ENCODE data around the gene PHOSPHO1.
"Not testable (repeated sequence)": the region's sequence is repeated elsewhere in the genome, so short reads cannot be mapped to it uniquely, and the experiment has no call there.

Gene PHOSPHO1

DNA sequence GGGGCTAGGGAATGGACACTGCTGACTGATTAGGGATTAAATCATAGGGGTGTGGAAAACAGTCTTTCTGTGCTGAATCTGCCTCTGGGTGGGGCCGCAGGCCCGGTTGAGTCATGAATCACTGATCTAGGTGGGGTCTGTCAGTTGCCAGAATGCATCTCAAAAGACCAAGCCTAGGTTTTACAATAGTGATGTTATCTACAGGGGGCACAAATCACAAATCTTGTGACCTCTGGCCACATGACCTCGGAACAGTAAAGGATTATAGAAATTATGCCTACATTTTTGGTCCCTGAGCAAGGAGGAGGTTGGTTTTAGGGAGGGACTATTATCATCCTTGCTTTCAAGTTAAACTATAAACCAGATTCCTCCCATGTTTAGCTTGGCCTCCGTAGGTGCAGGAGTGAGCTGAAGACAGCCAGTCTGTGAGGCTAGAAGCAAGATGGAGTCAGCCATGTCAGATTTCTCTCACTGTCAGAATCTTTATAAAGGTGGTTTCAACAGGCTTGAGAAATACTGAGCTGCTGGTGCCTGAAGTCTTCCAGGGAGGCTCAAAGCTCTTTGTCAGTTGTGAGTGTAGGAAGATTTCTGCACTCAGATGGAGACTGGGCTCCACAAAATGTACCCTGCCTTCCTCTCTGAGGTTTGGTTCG, 33.1 kb downstream of the PHOSPHO1 start:
- Histone ChIP-seq H3K4me1 (ENCODE audit: control insufficient read depth, insufficient read depth, low read length) (peaks cover 2% of the 10 kb centered on the region), H3K27me3 (ENCODE audit: control insufficient read depth, insufficient read depth, low read length) (no peaks in the 10 kb centered on the region), H3K9me3 (ENCODE audit: control insufficient read depth, insufficient read depth, low read length) (no peaks in the 10 kb centered on the region), H3K9ac (ENCODE audit: low read depth, low read length) (no peak overlapping the region), H3K36me3 (ENCODE audit: control insufficient read depth, insufficient read depth, low read length) (no peaks in the 10 kb centered on the region), H3K4me3 (ENCODE audit: low read depth, low read length) (no peak overlapping the region)

DNA sequence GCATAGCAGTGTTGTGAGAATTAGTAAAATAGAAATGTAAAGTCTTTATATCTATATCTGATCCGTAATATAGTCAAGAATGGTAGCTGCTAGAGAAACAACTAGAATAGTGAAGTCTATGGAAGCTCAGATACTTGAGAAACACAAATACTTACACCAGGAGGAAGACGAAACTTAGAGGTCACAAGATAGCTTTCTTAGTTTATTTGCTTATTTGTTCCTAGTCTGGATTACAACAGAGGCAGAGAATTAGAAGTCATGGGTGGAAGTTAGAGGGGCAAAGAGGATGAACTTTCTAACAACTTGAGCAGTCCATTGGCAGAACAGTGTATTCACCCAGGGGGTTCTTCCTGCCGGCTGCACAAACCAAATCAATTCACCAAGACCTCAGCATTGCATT, 34.1 kb downstream of the PHOSPHO1 start:
- Histone ChIP-seq H3K36me3 (ENCODE audit: control insufficient read depth, insufficient read depth, low read length) (peaks cover 3% of the 10 kb centered on the region), H3K4me3 (ENCODE audit: low read depth, low read length) (no peak overlapping the region)

DNA sequence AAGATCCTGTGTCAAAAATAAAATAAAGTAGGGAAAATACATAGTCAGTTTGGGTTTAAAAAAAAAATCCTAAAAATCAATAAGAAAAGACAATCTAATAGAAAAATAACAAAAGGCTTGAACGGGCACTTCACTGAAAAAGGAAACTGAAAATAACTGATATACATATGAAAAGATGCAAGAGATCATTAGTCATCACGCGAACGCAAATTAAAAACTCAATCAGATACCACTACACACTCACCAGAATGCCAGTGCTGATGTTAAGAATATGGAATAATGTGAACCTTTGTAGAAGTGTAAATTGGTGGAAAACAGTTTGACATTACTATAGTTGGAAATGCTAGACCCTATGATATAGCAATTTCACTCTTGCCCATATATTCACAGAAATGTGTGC, 34.8 kb downstream of the PHOSPHO1 start:
- Histone ChIP-seq H3K27me3 (ENCODE audit: control insufficient read depth, insufficient read depth, low read length) (no peaks in the 10 kb centered on the region), H3K4me1 (ENCODE audit: control insufficient read depth, insufficient read depth, low read length) (peaks cover 2% of the 10 kb centered on the region), H3K4me3 (ENCODE audit: low read depth, low read length) (no peak overlapping the region), H3K36me3 (ENCODE audit: control insufficient read depth, insufficient read depth, low read length) (peaks cover 3% of the 10 kb centered on the region), H3K9me3 (ENCODE audit: control insufficient read depth, insufficient read depth, low read length) (no peaks in the 10 kb centered on the region), H3K9ac (ENCODE audit: low read depth, low read length) (no peak overlapping the region)

More for the DNA sequence above, 34.1 kb downstream of the PHOSPHO1 start:
- no peaks in the 10 kb centered on the region for H3K9me3 ChIP-seq (ENCODE audit: control insufficient read depth, insufficient read depth, low read length)
- no peak overlapping the region for H3K9ac ChIP-seq (ENCODE audit: low read depth, low read length)
- H3K27me3 ChIP-seq (ENCODE audit: control insufficient read depth, insufficient read depth, low read length) = no peaks in the 10 kb centered on the region
- H3K4me1 ChIP-seq (ENCODE audit: control insufficient read depth, insufficient read depth, low read length) = peaks cover 2% of the 10 kb centered on the region

DNA sequence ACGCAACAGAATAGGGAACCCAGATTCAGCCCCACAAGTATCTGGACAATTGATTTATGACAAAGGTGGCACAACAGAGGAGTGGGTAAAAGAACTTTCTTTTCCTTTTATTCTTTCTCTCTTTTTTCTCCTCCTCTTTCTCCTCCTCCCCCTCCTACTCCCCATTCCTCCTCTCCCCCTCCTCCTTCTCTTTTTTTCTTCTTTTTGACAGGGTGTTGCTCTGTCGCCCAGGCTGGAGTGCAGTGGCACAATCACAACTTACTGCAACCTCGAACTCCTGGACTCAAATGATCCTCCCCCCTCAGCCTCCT, 36.3 kb downstream of the PHOSPHO1 start:
- H3K36me3 ChIP-seq (ENCODE audit: control insufficient read depth, insufficient read depth, low read length) = peaks cover 3% of the 10 kb centered on the region
- H3K9me3 ChIP-seq (ENCODE audit: control insufficient read depth, insufficient read depth, low read length) = no peaks in the 10 kb centered on the region
- H3K4me1 ChIP-seq (ENCODE audit: control insufficient read depth, insufficient read depth, low read length) = peaks cover 2% of the 10 kb centered on the region
- H3K9ac ChIP-seq (ENCODE audit: low read depth, low read length) = no peak overlapping the region
- no peaks in the 10 kb centered on the region for H3K27me3 ChIP-seq (ENCODE audit: control insufficient read depth, insufficient read depth, low read length)
- peak overlapping the region; percentile 93 for H3K4me3 ChIP-seq (ENCODE audit: low read depth, low read length)

DNA sequence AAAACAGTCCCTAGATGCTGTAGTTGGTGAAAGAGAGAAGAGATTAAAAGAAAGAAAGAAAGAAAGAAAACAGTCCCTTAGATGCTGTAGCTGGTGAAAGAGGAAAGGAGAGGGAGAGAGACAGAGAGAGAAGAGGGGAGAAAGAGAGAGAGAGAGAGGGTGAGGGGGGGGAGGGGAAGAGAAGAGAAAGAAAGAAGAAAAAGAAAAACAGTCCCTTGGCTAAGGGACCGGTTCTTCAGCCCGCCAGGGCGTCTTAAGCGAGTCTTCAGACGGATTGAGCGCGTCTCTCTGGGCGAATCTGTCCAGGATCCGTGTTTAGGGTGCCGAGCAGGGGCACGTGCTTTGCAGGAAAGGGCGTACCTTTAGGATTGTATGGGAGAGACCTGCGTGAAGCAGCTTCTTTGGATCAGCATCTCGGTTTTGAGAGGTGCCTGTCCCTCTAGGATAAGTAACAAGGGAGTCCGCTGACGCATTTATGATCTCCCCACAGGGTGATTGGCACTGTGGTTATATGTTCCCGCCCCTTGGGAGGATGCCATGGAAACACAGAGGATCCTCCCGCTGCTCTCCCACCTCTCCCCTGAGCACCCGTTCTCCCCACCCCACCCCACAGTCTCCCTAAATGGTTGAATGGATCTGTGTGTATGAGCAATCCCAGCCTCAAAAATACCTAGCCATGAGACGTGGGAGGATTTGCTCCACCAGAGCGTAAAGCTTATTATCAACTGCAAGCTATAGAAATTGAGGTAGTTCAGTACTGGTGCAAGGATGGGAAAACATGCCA, 36.9 kb downstream of the PHOSPHO1 start:
- Histone ChIP-seq H3K9ac (ENCODE audit: low read depth, low read length) (no peak overlapping the region), H3K4me1 (ENCODE audit: control insufficient read depth, insufficient read depth, low read length) (peaks cover 2% of the 10 kb centered on the region), H3K36me3 (ENCODE audit: control insufficient read depth, insufficient read depth, low read length) (peaks cover 3% of the 10 kb centered on the region), H3K4me3 (ENCODE audit: low read depth, low read length) (peak overlapping the region; percentile 93), H3K27me3 (ENCODE audit: control insufficient read depth, insufficient read depth, low read length) (no peaks in the 10 kb centered on the region), H3K9me3 (ENCODE audit: control insufficient read depth, insufficient read depth, low read length) (no peaks in the 10 kb centered on the region)

DNA sequence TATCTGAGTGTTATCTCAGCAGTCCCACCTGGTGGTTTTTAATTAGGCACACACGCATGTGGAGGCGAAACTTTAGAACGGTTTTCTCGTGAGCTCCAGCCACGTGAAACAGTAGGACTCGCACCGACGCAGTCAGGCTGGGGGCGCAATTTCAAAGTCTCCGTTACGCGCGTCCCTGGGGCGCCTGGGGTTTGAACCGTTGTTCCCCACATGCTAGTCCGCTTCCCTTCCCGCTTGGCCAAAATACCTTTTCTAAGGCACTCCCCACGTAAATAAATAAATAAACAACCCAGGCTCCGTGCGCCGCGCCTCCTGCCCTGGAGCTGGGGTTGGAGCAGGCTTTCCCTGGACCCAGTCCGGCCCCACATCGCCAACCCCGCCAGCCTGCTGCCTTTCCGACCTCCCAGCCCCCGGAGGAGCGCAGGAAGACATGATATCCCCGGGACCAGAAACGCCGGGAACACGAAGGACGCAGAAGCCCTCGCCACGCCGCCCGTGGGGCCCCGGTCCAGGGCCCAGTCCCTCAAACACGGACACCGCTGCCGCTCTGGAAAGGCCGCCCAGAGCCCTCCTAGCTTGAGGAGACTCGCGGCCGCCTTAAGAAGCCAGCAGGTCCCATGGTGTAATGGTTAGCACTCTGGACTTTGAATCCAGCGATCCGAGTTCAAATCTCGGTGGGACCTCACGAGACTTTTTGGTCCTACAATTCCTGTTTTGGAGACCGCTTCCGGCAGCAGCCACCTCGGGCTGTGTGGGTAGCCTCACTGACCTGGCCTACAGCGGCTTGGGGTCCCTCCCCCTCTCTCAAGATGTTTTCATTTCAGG, 38.5 kb downstream of the PHOSPHO1 start:
- Histone ChIP-seq H3K36me3 (ENCODE audit: control insufficient read depth, insufficient read depth, low read length) (peaks cover 3% of the 10 kb centered on the region), H3K9ac (ENCODE audit: low read depth, low read length) (peak overlapping the region; percentile 95), H3K4me3 (ENCODE audit: low read depth, low read length) (peak overlapping the region; percentile 93), H3K27me3 (ENCODE audit: control insufficient read depth, insufficient read depth, low read length) (no peaks in the 10 kb centered on the region), H3K9me3 (ENCODE audit: control insufficient read depth, insufficient read depth, low read length) (no peaks in the 10 kb centered on the region), H3K4me1 (ENCODE audit: control insufficient read depth, insufficient read depth, low read length) (no peaks in the 10 kb centered on the region)

DNA sequence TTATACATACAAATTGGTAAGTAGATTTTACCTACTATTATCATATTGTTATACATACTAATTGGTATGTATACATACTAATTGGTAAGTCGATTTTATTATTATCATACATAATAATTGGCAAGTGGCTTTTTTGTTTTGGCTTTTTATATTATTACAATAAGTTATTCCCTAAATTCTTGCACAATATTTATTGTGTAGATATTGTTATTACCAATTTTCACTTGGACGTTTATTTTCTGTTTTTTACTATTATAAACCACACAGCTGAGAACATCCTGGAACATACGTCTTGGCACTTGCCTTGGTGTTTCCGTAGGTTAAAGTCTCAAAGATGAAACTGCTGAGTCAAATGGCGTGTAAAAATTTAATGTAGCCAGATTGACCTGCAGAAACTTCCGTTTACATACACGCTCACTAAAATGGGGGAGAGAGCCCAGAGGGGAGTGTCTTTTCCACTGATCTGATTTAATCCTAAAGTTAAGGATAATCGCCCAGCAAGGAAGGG, 39.1 kb downstream of the PHOSPHO1 start:
- no peaks in the 10 kb centered on the region for H3K9me3 ChIP-seq (ENCODE audit: control insufficient read depth, insufficient read depth, low read length)
- no peaks in the 10 kb centered on the region for H3K4me1 ChIP-seq (ENCODE audit: control insufficient read depth, insufficient read depth, low read length)
- H3K36me3 ChIP-seq (ENCODE audit: control insufficient read depth, insufficient read depth, low read length) = peaks cover 3% of the 10 kb centered on the region
- peak overlapping the region; percentile 93 for H3K4me3 ChIP-seq (ENCODE audit: low read depth, low read length)
- peak overlapping the region; percentile 95 for H3K9ac ChIP-seq (ENCODE audit: low read depth, low read length)
- H3K27me3 ChIP-seq (ENCODE audit: control insufficient read depth, insufficient read depth, low read length) = no peaks in the 10 kb centered on the region

DNA sequence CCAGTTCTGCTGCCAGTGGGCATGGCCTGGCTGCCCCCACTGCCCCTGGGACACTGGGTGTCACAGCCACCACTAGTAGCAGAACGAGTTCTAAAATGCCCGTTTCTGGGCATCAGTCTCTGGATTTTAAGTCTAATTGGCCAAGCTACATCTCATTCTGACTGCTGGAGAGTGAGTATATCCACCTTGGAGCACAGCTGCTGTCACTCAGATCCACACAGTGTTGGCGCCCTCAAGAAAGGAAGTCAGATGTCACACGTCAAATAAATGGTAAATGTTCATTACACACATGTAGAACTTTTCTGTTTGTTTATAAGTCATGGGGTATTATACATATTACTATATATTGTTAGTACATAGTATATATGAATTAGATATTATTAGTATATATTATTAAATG, 39.7 kb downstream of the PHOSPHO1 start:
- no peaks in the 10 kb centered on the region for H3K27me3 ChIP-seq (ENCODE audit: control insufficient read depth, insufficient read depth, low read length)
- H3K9me3 ChIP-seq (ENCODE audit: control insufficient read depth, insufficient read depth, low read length) = no peaks in the 10 kb centered on the region
- no peak overlapping the region for H3K4me3 ChIP-seq (ENCODE audit: low read depth, low read length)
- H3K9ac ChIP-seq (ENCODE audit: low read depth, low read length) = no peak overlapping the region
- H3K4me1 ChIP-seq (ENCODE audit: control insufficient read depth, insufficient read depth, low read length) = no peaks in the 10 kb centered on the region
- H3K36me3 ChIP-seq (ENCODE audit: control insufficient read depth, insufficient read depth, low read length) = peaks cover 3% of the 10 kb centered on the region

DNA sequence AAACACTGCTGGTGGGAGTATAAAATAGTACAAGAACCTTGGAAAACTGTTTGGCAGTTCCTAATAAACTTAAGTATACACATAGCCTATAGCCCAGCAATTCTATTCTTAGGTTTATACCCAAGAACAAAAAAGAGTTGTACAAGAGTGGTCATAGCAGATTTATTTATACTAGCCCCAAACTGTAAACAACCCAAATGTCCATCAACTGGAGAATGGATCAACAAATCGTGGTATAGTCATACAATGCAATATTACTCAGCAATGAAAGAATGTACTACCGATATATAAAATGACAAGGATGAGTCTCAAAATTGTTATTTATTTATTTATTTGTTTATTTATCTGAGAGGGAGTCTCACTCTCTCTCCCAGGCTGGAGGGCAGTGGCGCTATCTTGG, 43.3 kb downstream of the PHOSPHO1 start:
- no peak overlapping the region for H3K9ac ChIP-seq (ENCODE audit: low read depth, low read length)
- H3K27me3 ChIP-seq (ENCODE audit: control insufficient read depth, insufficient read depth, low read length) = no peaks in the 10 kb centered on the region
- no peak overlapping the region for H3K4me3 ChIP-seq (ENCODE audit: low read depth, low read length)
- no peaks in the 10 kb centered on the region for H3K4me1 ChIP-seq (ENCODE audit: control insufficient read depth, insufficient read depth, low read length)
- no peaks in the 10 kb centered on the region for H3K9me3 ChIP-seq (ENCODE audit: control insufficient read depth, insufficient read depth, low read length)
- peaks cover 3% of the 10 kb centered on the region for H3K36me3 ChIP-seq (ENCODE audit: control insufficient read depth, insufficient read depth, low read length)

DNA sequence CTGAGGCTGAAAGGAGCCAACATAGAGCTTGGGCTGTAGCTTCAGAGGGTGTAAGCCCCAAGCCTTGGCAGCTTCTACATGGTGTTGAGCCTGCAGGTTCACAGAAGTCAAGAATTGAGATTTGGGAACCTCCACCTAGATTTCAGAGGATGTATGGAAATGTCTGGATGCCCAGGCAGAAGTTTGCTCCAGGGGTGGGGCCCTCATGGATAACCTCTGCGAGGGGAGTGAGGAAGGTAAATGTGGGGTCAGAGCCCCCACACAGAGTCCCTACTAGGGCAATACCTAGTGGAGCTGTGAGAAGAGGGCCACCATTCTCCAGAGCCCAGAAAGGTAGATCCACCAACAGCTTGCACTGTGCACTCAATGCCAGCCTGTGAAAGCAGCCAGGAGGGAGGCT, 45.2 kb downstream of the PHOSPHO1 start:
- H3K4me1 ChIP-seq (ENCODE audit: control insufficient read depth, insufficient read depth, low read length); H3K9me3 ChIP-seq (ENCODE audit: control insufficient read depth, insufficient read depth, low read length); H3K36me3 ChIP-seq (ENCODE audit: control insufficient read depth, insufficient read depth, low read length); H3K4me3 ChIP-seq (ENCODE audit: low read depth, low read length); H3K27me3 ChIP-seq (ENCODE audit: control insufficient read depth, insufficient read depth, low read length); H3K9ac ChIP-seq (ENCODE audit: low read depth, low read length): not testable (repeated sequence)

DNA sequence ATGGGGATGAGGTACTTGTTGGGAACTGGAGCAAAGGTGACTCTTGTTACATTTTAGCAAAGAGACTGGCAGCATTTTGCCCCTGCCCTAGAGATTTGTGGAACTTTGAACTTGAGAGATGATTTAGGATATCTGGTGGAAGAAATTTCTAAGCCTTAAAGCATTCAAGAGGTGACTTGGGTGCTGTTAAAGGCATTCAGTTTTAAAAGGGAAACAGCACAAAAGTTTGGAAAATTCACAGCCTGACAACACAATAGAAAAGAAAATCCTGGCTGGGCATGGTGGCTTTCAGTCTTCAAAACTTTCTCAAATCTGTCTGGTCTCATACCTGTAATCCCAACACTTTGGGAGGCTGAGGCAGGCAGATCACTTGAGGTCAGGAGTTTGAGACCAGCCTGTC, 46.1 kb downstream of the PHOSPHO1 start:
- H3K4me3 ChIP-seq (ENCODE audit: low read depth, low read length); H3K9ac ChIP-seq (ENCODE audit: low read depth, low read length); H3K9me3 ChIP-seq (ENCODE audit: control insufficient read depth, insufficient read depth, low read length): not testable (repeated sequence)

More for the DNA sequence above, 46.1 kb downstream of the PHOSPHO1 start:
- H3K36me3 ChIP-seq (ENCODE audit: control insufficient read depth, insufficient read depth, low read length); H3K27me3 ChIP-seq (ENCODE audit: control insufficient read depth, insufficient read depth, low read length); H3K4me1 ChIP-seq (ENCODE audit: control insufficient read depth, insufficient read depth, low read length): not testable (repeated sequence)

Measured in iPS-15b (cell line).